ENCODE results near the gene F10.
"Not testable (repeated sequence)": the region's sequence is repeated elsewhere in the genome, so short reads cannot be mapped to it uniquely, and the experiment has no call there.

The F10 gene

GRCh38 chr13:113097651-113098050, 24.9 kb upstream of the F10 start:
- no peaks in the 10 kb centered on the region for H3K79me1 ChIP-seq (ENCODE audit: low read depth, low read length)
- H3K23ac ChIP-seq (ENCODE audit: low read depth, low read length, poor library complexity) = no peak overlapping the region
- H3K36me3 ChIP-seq (replicated peaks in 1 of 2; ENCODE audit: control insufficient read depth in 2 of 2, insufficient read depth in 2 of 2, low read length in 2 of 2) = peaks cover 0 to 1% of the 10 kb centered on the region in 2 donors
- peaks cover 0 to 7% of the 10 kb centered on the region in 2 donors for H3K9me3 ChIP-seq (replicated peaks in 1 of 2; ENCODE audit: control insufficient read depth in 2 of 2, insufficient read depth in 1 of 2, low read depth in 1 of 2, low read length in 2 of 2)
- H3K18ac ChIP-seq (ENCODE audit: low read length) = no peak overlapping the region
- no peak for DNase-seq (ENCODE audit: low spot score)
- no peak overlapping the region for H4K91ac ChIP-seq (ENCODE audit: low read depth, low read length, poor library complexity)
- H3K9ac ChIP-seq (ENCODE audit: low read depth, low read length, poor library complexity) = no peak overlapping the region
- no peak overlapping the region for H3K4me3 ChIP-seq (ENCODE audit: low read length in 2 of 2)
- no peak overlapping the region for H2BK15ac ChIP-seq (ENCODE audit: low read length)
- no CpG with 5 or more reads among the region's 7 CpGs for WGBS, 2 donors (ENCODE audit: extremely low coverage in 2 of 2, insufficient read length in 2 of 2, insufficient replicate concordance in 1 of 2)
- no peak overlapping the region for H4K8ac ChIP-seq (ENCODE audit: low read depth, low read length)
- no peak overlapping the region for H2BK5ac ChIP-seq (ENCODE audit: low read length)
- H3K4ac ChIP-seq (ENCODE audit: low read length) = no peak overlapping the region
- H2BK120ac ChIP-seq (ENCODE audit: low read depth, low read length) = no peak overlapping the region
- no peak overlapping the region for H3K4me2 ChIP-seq (ENCODE audit: insufficient read depth, low read length, poor library complexity, severe bottlenecking)
- no peak overlapping the region for H2BK12ac ChIP-seq (ENCODE audit: low read length)
- H2AFZ ChIP-seq (ENCODE audit: low read length) = no peak overlapping the region
- H2AK5ac ChIP-seq (ENCODE audit: low read depth, low read length) = no peak overlapping the region
- H3K27me3 ChIP-seq (ENCODE audit: control insufficient read depth in 3 of 3, insufficient read depth in 3 of 3, low read depth in 1 of 3, low read length in 3 of 3) = no peaks in the 10 kb centered on the region
- H3K14ac ChIP-seq (ENCODE audit: low read length) = no peak overlapping the region
- peaks cover 0 to 2% of the 10 kb centered on the region in 2 donors for H3K4me1 ChIP-seq (ENCODE audit: control insufficient read depth in 2 of 2, insufficient read depth in 1 of 2, low read depth in 1 of 2, low read length in 2 of 2)
- no peak overlapping the region for H3K27ac ChIP-seq (replicated peaks; ENCODE audit: low read length)

DNA sequence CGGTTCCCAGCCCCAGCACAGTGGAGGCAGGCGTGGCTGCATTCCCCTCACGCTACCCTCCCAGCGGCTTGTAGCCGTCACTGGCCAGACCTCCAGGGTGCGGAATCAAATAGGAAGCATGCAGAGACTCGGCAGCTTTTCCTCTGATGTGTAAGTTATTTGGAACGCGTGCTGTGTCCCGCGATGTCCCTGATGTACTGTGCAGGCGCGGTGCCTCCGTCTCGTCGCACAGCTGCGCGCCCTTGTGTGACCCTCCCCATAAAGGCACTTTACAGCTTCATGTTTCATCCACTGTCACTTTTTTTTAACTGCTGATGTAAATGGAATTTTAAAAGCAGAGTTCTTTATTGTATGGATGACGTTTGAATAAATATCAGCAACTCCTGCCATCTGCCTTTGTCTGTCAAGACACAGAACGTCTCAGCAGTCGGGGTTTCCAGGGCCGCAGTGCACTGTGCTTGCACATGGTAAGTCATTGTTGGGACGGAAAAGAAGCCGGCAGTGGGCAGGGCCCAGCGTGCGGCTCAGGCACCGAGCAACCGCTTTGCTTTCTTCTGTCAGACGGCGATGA, 24.4 kb upstream of the F10 start:
- no peak overlapping the region for H3K4me3 ChIP-seq (ENCODE audit: low read length in 2 of 2)
- H3K9me3 ChIP-seq (replicated peaks in 1 of 2; ENCODE audit: control insufficient read depth in 2 of 2, insufficient read depth in 1 of 2, low read depth in 1 of 2, low read length in 2 of 2) = peaks cover 0 to 7% of the 10 kb centered on the region in 2 donors
- H2AK5ac ChIP-seq (ENCODE audit: low read depth, low read length) = no peak overlapping the region
- H3K27me3 ChIP-seq (ENCODE audit: control insufficient read depth in 3 of 3, insufficient read depth in 3 of 3, low read depth in 1 of 3, low read length in 3 of 3) = no peaks in the 10 kb centered on the region
- no peak overlapping the region for H2BK120ac ChIP-seq (ENCODE audit: low read depth, low read length)
- H2BK12ac ChIP-seq (ENCODE audit: low read length) = no peak overlapping the region
- peak overlapping the region; percentile 87 for H4K8ac ChIP-seq (ENCODE audit: low read depth, low read length)
- H2AFZ ChIP-seq (ENCODE audit: low read length) = peak overlapping the region; percentile 37
- no peak for DNase-seq (ENCODE audit: low spot score)
- no peaks in the 10 kb centered on the region for H3K79me1 ChIP-seq (ENCODE audit: low read depth, low read length)
- no peak overlapping the region for H3K14ac ChIP-seq (ENCODE audit: low read length)
- H3K23ac ChIP-seq (ENCODE audit: low read depth, low read length, poor library complexity) = peak overlapping the region; percentile 75
- H2BK15ac ChIP-seq (ENCODE audit: low read length) = no peak overlapping the region
- H3K9ac ChIP-seq (ENCODE audit: low read depth, low read length, poor library complexity) = no peak overlapping the region
- no peak overlapping the region for H3K4ac ChIP-seq (ENCODE audit: low read length)
- H4K91ac ChIP-seq (ENCODE audit: low read depth, low read length, poor library complexity) = no peak overlapping the region
- no CpG with 5 or more reads among the region's 30 CpGs for WGBS, 2 donors (ENCODE audit: extremely low coverage in 2 of 2, insufficient read length in 2 of 2, insufficient replicate concordance in 1 of 2)
- no peak overlapping the region for H2BK5ac ChIP-seq (ENCODE audit: low read length)
- H3K27ac ChIP-seq (replicated peaks; ENCODE audit: low read length) = no peak overlapping the region
- no peak overlapping the region for H3K18ac ChIP-seq (ENCODE audit: low read length)
- H3K36me3 ChIP-seq (replicated peaks in 1 of 2; ENCODE audit: control insufficient read depth in 2 of 2, insufficient read depth in 2 of 2, low read length in 2 of 2) = peaks cover 0 to 1% of the 10 kb centered on the region in 2 donors
- no peak overlapping the region for H3K4me2 ChIP-seq (ENCODE audit: insufficient read depth, low read length, poor library complexity, severe bottlenecking)
- peaks cover 0 to 2% of the 10 kb centered on the region in 2 donors for H3K4me1 ChIP-seq (ENCODE audit: control insufficient read depth in 2 of 2, insufficient read depth in 1 of 2, low read depth in 1 of 2, low read length in 2 of 2)

GRCh38 chr13:113099142-113099541, 23.5 kb upstream of the F10 start:
- WGBS, 2 donors (ENCODE audit: extremely low coverage in 2 of 2, insufficient read length in 2 of 2, insufficient replicate concordance in 1 of 2) = no CpG with 5 or more reads among the region's 11 CpGs

GRCh38 chr13:113102302-113102701, 20.3 kb upstream of the F10 start:
- H3K36me3 ChIP-seq (replicated peaks in 1 of 2; ENCODE audit: control insufficient read depth in 2 of 2, insufficient read depth in 2 of 2, low read length in 2 of 2); H3K27me3 ChIP-seq (ENCODE audit: control insufficient read depth in 3 of 3, insufficient read depth in 3 of 3, low read depth in 1 of 3, low read length in 3 of 3); H2BK15ac ChIP-seq (ENCODE audit: low read length); DNase-seq (ENCODE audit: low spot score); H2BK5ac ChIP-seq (ENCODE audit: low read length); H3K4me2 ChIP-seq (ENCODE audit: insufficient read depth, low read length, poor library complexity, severe bottlenecking); H3K14ac ChIP-seq (ENCODE audit: low read length); H3K79me1 ChIP-seq (ENCODE audit: low read depth, low read length); H3K4ac ChIP-seq (ENCODE audit: low read length); H3K18ac ChIP-seq (ENCODE audit: low read length); H2AFZ ChIP-seq (ENCODE audit: low read length); H4K8ac ChIP-seq (ENCODE audit: low read depth, low read length); H3K9me3 ChIP-seq (replicated peaks in 1 of 2; ENCODE audit: control insufficient read depth in 2 of 2, insufficient read depth in 1 of 2, low read depth in 1 of 2, low read length in 2 of 2); H2BK12ac ChIP-seq (ENCODE audit: low read length); H3K27ac ChIP-seq (replicated peaks; ENCODE audit: low read length); H3K4me1 ChIP-seq (ENCODE audit: control insufficient read depth in 2 of 2, insufficient read depth in 1 of 2, low read depth in 1 of 2, low read length in 2 of 2); H3K9ac ChIP-seq (ENCODE audit: low read depth, low read length, poor library complexity); H3K4me3 ChIP-seq (ENCODE audit: low read length in 2 of 2); H2BK120ac ChIP-seq (ENCODE audit: low read depth, low read length); H2AK5ac ChIP-seq (ENCODE audit: low read depth, low read length); H3K23ac ChIP-seq (ENCODE audit: low read depth, low read length, poor library complexity); H4K91ac ChIP-seq (ENCODE audit: low read depth, low read length, poor library complexity): not testable (repeated sequence)
- WGBS, 2 donors (ENCODE audit: extremely low coverage in 2 of 2, insufficient read length in 2 of 2, insufficient replicate concordance in 1 of 2) = no CpG with 5 or more reads among the region's 10 CpGs

More at GRCh38 chr13:113099142-113099541, 23.5 kb upstream of the F10 start:
- DNase-seq (ENCODE audit: low spot score) = no peak
- Histone ChIP-seq H3K36me3 (replicated peaks in 1 of 2; ENCODE audit: control insufficient read depth in 2 of 2, insufficient read depth in 2 of 2, low read length in 2 of 2) (peaks cover 0 to 1% of the 10 kb centered on the region in 2 donors), H3K4me3 (ENCODE audit: low read length in 2 of 2) (no peak overlapping the region), H2AFZ (ENCODE audit: low read length) (no peak overlapping the region), H3K14ac (ENCODE audit: low read length) (no peak overlapping the region), H2AK5ac (ENCODE audit: low read depth, low read length) (no peak overlapping the region), H2BK15ac (ENCODE audit: low read length) (no peak overlapping the region), H3K4ac (ENCODE audit: low read length) (no peak overlapping the region), H3K4me1 (ENCODE audit: control insufficient read depth in 2 of 2, insufficient read depth in 1 of 2, low read depth in 1 of 2, low read length in 2 of 2) (peaks cover 0 to 2% of the 10 kb centered on the region in 2 donors), H2BK12ac (ENCODE audit: low read length) (no peak overlapping the region), H3K4me2 (ENCODE audit: insufficient read depth, low read length, poor library complexity, severe bottlenecking) (no peak overlapping the region), H3K18ac (ENCODE audit: low read length) (no peak overlapping the region), H3K9ac (ENCODE audit: low read depth, low read length, poor library complexity) (no peak overlapping the region), H3K27ac (replicated peaks; ENCODE audit: low read length) (no peak overlapping the region), H4K91ac (ENCODE audit: low read depth, low read length, poor library complexity) (no peak overlapping the region), H2BK5ac (ENCODE audit: low read length) (no peak overlapping the region), H3K27me3 (ENCODE audit: control insufficient read depth in 3 of 3, insufficient read depth in 3 of 3, low read depth in 1 of 3, low read length in 3 of 3) (no peaks in the 10 kb centered on the region), H4K8ac (ENCODE audit: low read depth, low read length) (no peak overlapping the region), H3K23ac (ENCODE audit: low read depth, low read length, poor library complexity) (no peak overlapping the region), H2BK120ac (ENCODE audit: low read depth, low read length) (no peak overlapping the region), H3K79me1 (ENCODE audit: low read depth, low read length) (no peaks in the 10 kb centered on the region), H3K9me3 (replicated peaks in 1 of 2; ENCODE audit: control insufficient read depth in 2 of 2, insufficient read depth in 1 of 2, low read depth in 1 of 2, low read length in 2 of 2) (peaks cover 0 to 7% of the 10 kb centered on the region in 2 donors)
